NCI-H1417 treated with DMSO at 0.1 percent for 48 hours (cell line): ENCODE results near the gene KLHL22.
"Not testable (repeated sequence)": the region's sequence is repeated elsewhere in the genome, so short reads cannot be mapped to it uniquely, and the experiment has no call there.

Experiments used
- DNase-seq: peaks from one replicate; lab custom pipeline; 2025; lab: John Stamatoyannopoulos, UW

Gene KLHL22

DNA sequence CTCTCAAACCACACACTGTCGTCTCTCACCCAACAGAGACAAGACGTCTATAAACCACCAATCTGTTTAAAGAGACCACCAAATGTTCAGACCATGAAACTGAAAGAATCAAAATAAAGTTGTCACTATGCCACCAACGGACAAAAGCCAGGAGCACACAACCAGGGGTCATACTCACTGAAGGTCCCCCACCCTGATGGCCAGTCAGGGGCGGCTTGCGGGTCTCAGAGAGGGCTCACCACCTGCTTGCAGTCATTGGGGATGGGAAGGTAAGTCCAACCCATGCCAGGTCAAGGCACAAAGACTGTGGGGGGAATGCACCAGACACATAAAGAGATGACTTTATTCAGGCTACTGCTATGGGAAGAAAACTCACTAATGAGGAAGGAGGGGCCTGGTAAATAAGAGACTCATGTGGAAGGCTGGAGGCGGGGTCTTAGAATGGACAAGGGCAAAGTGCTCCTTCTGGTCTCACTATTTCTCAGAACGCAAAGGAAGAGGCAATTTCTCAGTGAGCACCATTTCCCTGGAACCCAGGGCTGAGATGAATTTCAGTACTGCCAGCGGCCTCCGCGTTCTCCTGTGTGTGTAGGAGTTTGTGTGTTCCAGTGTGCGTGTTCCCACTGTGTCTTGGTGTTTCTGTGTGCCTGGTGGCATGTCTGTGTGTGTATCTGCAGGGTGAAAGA, 75.3 kb downstream of the KLHL22 start:
- DNase-seq = no peak

DNA sequence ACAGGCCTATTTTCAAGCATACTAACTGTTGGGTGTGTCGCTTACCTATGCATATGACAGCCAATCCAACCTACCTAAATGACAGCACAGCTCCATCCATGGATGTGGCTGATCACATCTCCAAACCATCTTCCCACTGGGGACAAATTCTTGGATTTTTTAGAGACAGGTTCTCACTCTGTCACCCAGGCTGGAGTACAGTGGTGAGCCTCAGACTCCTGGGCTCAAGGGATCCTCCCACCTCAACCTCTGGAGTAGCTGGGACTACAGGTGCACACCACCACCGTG, 76.0 kb downstream of the KLHL22 start:
- no peak for DNase-seq

DNA sequence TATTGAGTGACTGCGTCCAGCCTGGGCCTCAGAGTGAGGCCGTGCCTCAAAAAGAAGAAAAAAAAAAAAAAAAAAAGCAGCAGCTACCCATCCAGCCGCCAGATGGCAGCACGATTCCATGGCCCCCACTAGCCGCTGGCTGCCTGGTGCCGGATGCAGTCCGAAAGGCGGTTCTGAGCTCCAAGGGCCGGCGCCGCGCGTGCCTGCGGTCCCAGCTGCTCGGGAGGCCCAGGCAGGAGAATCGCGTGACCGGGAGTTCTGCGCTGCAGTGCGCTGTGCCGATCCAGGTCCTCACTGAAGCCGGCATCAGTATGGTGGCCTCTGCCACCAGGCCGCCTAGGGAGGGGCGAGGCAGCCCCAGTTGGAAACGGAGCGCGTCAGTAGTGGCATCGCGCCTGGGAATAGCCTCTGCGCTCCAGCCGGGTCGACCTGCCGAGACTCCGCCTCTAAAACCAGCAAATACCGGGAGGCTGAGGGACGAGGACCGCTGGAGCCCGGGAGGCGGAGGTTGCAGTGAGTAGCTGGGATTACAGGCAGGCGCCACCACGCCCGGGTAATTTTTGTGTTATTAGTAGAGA, 77.3 kb downstream of the KLHL22 start:
- no peak for DNase-seq

DNA sequence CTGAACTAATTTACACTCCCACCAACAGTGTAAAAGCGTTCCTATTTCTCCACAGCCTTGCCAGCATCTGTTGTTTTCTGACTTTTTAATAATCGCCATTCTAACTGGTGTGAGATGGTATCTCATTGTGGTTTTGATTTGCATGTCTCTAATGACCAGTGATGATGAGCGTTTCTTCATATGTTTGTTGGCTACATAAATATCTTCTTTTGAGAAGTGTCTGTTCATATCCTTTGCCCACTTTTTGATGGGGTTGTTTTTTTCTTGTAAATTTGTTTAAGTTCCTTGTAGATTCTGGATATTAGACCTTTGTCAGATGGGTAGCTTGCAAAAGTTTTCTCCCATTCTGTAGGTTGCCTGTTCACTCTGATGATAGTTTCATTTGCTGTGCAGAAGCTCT, 79.9 kb downstream of the KLHL22 start:
- DNase-seq = not testable (repeated sequence)

DNA sequence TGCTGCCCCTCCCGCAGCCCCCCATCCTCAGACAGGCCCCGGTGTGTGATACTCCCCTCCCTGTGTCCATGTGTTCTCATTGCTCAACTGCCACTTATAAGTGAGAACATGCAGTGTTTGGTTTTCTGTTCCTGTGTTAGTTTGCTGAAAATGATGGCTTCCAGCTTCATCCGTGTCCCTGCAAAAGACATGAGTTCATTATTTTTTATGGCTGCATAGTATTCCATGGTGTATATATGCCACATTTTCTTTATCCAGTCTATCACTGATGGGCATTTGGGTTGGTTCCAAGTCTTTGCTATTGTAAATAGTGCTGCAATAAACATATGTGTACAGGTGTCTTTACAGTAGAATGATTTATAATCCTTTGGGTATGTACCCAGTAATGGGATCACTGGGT, 80.4 kb downstream of the KLHL22 start:
- DNase-seq = not testable (repeated sequence)

DNA sequence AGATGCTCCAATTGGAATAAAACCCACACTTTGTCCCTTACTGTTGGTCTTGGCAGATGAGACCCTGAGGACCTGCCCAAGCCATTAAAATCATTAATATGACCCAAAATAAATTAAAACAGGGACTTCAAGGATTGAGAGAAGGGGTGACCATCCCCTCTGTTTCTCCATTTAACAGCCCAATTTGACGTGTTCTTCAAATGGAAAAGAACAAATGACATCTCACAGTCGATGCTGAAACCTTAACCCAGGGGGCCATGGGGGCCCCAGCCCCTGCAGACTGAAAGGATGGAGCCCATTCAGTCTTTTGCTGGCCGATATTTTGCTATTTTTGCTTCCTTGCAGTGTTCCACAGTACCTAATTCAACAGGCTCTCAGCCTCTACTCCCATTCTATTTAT, 81.1 kb downstream of the KLHL22 start:
- DNase-seq = no peak

DNA sequence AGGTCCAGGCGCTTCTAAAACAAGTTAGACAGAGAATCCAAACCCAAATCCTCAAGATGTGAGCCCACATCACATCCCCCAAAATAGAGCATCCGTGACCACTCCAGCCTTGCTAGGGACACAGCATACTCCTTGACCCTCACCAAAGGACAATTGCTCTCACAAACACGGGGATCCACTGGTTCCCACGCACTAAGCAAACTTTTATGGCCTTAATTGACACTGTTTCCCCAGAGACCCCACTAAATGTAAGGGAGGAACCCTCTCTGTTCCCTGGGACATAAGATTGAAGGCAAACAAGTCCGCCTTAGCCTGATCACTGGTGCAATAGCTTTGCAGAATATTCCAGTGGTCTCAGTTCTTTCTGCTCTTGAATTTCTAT, 81.5 kb downstream of the KLHL22 start:
- no peak for DNase-seq

DNA sequence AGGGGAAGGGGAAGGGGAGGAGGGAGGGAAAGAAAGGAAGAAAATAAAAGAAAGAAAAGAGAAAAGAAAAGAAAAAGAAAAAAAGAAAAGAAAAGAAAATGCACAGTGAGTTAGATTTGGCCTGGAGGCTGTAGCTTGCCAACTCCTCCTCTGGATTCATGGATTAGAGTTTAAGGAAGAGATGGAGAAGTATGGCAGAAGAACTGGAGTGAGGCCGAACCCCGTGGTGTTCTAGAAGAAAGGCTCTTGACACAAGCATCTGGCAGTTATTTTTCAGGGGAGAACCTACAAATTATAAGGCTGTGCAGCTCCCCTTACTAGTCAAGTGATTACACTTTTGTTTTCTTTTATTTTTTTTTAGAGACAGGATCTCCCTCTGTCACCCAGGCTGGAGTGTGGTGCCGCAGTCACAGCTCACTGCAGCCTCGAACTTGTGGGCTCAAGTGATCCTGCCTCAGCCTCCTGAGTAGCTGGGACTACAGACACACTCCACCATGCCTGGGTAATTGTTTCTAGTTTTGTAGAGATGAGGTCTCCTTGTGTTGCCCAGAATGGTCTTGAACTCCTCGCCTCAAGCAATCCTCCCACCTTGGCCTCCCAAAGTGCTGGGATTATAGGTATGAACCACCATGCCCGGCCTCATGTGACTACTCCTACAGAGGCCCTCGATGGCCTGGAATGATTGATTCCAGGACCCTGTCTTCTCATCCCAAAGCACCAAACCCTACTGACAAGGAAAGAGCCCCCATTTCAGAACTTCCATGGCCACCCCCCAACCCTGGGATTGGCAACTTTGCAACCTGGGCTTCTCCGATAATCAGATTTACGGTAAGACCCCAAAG, 82.2 kb downstream of the KLHL22 start:
- DNase-seq = no peak

DNA sequence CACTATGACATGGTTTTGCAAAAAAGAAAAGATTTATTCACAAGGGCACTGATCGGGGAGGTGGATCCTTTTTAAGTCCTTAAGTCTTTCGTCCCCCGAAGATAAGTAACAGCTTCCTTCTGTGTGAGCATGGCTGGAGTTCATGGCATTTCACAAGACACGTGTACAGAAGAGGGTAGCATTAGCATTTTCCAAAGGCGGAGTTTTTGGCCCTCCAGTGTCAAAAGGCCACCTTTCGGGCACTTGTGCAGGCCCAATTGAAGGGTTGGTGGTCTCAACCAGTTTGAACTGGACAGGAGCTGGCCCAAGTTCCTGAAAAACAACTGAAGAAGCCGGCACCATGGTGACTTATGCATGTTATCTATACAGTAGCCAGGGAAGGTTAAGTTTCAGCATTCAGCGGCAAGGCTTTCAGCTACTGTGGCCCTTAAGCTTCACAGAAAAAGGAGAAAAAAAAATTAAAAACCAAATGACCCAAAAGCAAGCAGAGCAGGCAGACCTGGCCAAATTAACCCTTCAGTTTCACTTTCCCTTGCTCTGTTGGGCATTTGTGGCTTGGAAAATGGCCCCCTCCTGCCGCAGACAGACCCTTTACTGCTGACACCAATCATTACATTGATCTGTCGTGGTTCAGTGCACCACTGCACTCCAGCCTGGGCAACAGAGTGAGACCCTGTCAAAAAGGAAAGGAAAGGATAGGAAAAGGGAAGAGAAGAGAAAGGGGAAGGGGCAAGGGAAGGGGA, 83.0 kb downstream of the KLHL22 start:
- no peak for DNase-seq

DNA sequence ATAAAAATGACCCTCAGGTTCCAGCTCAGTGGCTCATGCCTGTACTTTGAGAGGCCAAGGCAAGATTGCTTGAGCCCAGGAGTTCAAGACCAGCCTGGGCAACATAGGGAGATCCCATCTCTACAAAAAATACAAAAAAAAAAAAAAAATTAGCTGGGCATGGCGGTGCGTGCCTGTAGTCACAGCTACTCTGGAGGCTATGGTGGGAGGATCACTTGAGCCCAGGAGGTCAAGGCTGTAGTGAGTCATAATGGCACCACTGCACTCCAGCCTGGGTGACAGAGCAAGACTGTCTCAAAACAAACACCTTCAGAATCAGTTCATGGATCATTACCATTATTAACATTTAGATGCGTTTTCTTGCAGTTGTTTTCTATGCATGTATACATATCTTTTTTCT, 86.2 kb downstream of the KLHL22 start:
- DNase-seq = not testable (repeated sequence)

DNA sequence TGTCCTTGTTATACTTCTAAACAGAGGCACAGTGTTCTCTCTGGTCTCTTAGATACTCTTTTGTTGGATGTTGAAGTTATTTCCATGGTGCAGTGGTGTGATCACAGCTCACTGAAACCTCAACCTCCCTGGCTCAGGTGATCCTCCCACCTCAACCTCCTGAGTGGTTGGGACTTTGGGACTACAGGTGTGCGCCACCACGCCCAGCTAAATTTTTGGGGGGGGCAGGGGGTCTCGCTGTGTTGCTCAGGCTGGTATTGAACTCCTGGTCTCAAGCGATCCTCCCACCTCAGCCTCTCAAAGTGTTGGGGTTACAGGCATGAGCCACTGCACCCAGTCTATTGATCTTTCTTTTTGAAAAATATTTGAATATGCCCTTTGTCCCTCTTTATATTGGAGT, 86.7 kb downstream of the KLHL22 start:
- DNase-seq = no peak

DNA sequence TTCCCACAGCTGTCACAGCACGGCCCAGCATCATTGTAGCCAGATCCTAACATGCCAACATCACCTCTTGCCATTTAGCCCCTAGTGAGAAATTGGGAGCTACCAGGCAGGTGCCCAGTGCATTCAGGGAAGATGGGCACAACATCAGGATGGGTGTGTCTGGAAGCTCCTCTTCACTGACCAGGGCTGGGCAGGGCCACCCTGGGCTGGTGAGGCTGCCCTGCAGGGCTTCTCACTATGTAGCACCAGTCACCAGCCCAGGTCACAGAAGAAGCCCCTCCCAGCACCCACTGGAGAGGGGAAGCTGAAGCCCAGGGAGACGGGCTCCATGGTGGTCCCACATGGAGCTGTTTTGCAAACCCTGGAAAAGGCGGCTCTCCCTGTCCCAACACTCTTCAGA, 87.8 kb downstream of the KLHL22 start:
- no peak for DNase-seq

DNA sequence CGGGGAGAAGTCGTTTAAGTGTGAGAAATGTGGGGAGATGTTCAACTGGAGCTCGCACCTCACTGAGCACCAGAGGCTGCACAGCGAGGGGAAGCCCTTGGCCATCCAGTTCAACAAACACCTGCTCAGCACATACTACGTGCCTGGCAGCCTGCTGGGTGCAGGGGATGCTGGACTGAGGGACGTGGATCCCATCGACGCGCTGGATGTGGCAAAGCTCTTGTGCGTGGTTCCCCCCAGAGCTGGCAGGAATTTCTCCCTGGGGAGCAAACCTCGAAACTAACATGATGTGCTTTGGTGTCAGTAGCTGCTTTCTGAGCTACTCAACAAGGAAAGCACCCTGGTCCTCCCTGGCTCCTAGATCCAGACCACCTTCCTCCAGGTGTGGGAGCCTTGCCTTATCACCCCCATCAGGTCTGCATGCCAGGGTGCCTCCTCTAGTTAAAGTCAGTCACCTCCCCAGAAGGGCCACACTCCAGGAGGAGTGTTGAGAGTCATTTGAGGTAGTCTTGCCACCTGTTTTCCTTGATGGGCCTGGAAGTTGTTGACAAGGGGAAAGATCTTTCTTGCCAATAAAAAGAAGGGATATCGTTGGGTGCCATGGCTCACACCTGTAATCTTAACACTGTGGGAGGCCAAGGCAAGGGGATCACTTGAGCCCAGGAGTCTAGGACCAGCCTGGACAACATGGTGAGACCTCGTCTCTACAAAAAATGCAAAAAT, 88.7 kb downstream of the KLHL22 start:
- no peak for DNase-seq

DNA sequence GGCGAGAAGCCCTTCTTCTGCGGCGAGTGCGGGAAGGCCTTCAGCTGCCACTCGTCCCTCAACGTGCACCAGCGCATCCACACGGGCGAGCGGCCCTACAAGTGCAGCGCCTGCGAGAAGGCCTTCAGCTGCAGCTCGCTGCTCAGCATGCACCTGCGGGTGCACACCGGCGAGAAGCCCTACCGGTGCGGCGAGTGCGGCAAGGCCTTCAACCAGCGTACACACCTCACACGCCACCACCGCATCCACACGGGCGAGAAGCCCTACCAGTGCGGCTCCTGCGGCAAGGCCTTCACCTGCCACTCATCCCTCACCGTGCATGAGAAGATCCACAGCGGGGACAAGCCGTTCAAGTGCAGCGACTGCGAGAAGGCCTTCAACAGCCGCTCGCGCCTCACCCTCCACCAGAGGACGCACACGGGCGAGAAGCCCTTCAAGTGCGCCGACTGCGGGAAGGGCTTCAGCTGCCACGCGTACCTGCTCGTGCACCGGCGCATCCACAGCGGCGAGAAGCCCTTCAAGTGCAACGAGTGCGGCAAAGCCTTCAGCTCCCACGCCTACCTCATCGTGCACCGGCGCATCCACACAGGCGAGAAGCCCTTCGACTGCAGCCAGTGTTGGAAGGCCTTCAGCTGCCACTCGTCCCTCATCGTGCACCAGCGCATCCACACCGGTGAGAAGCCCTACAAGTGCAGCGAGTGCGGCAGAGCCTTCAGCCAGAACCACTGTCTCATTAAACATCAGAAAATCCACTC, 89.5 kb downstream of the KLHL22 start:
- DNase-seq = no peak

DNA sequence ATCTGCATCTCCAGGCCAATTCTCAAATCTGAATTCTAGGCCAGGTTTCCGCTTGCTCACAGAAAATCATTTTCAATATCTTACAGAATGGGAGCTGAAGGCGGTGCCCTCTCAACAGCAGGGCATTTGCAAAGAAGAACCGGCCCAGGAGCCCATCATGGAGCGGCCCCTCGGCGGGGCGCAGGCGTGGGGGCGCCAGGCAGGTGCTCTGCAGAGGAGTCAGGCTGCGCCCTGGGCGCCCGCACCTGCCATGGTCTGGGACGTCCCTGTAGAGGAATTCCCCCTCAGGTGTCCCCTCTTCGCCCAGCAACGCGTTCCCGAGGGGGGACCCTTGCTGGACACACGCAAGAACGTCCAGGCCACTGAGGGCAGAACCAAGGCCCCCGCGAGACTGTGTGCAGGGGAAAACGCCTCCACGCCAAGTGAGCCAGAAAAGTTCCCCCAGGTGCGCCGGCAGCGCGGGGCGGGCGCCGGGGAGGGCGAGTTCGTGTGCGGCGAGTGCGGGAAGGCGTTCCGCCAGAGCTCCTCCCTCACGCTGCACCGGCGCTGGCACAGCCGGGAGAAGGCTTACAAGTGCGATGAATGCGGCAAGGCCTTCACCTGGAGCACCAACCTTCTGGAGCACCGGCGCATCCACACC, 90.2 kb downstream of the KLHL22 start:
- DNase-seq = no peak

DNA sequence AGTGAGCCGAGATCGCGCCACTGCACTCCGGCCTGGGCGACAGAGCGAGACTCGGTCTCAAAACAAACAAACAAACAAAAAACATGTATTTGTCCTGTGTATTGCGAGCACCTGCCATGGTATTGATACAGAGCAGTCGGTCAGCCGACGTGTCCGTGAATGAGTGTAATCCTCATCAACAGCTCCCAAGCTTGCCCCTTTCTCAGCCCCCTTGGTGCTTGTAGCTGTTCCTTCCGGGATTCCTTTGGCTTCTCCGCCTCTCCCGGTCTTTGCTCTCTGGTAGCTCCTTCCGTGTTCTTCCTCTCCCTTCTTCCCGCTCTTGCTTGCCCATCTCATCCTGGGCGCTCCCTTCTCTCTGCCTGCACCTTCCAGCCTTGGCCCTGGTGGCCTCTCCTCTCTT, 90.7 kb downstream of the KLHL22 start:
- no peak for DNase-seq

DNA sequence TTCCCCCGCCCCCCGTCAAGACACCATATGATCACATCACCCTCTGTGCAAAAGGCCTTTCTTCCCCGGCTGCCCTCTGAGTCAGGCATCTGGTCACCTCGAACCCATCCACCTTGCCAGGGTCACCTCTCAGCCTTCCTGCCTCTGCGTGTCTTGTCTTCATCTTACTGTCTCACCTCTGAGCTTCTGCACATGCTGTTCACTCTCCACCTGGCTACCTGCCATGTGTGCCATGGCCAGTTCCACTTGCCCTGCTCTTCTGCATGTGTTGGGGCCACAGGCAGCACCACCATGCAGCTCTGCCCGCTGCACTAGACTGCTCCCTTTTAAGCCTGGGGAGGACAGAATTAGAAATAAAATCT, 91.8 kb downstream of the KLHL22 start:
- DNase-seq = no peak

DNA sequence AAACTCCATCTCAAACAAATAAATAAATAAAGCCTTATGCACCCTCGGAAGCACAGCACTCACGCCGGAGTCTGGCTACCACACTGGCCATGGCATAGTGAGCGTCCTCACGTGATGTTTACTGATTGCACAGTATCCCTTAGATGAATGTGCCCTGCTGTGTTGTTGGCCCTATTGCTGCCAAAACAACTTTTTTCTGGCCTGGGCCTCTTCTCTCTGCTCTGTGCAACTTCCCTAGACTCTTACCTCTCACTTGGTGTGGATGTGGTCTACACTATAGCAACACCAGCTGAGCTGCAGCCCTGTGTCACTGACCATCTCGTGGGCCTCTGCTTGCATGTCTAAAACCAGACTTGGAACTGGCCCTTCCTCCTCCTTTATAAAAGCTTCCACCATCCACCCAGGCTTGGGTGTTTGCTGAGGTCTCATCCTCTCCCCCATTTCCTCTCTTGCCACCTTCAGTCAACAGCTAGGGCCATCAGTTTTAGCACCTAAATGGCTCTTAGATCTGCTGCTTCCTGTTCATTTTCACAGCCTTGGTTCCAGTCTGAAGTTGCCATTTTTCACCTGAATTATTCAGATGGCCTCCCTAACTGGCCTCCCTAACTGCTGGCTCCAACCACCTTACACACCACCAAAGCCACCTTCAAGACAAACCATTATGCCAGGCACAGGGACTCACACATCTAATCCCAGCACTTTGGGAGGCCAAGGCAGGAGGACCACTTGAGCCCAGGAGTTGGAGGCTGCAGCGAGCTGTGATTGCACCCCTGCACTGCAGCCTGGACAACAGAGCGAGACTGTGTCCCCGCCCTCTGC, 92.4 kb downstream of the KLHL22 start:
- no peak for DNase-seq

DNA sequence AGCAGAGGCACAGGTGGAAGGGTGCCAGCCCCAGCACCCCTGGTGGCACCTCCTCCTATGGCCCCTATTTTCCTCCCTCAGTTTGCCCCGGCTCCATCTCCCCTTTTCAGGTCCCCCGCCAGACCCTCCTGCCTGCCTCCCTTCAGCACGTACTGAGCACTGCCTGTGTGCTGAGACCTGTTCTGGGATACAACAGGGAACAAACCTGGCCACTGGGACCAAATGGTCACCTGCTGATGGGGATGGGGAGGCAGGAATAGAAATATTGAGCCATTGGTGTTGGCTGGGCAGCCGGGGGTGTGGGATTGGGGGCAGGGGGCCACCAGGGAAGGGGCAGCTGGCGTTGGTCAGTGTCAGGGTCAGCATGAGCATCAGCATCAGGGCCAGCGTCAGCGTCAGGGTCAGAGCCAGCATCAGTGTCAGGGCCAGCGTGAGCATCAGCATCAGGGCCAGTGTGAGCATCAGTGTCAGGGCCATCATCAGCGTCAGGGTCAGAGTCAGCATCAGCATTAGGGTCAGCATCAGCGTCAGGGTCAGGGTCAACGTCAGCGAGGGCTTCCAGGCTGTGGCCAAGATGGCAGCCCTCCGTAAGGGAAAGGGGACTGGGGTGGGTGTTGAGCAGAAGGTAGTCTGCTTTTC, 94.1 kb downstream of the KLHL22 start:
- no peak for DNase-seq
